Smooth muscle cell (in vitro differentiated cells): ENCODE measurements around the gene PDIA6. TPM values are rescaled to one million over a fixed set of nuclear protein-coding genes. Genes with fewer than 3 reads are reported as not detected.

Source experiments
- DNase-seq: peaks from one replicate; lab custom pipeline; 2025; ENCODE audit not compliant: unreplicated experiment; lab: John Stamatoyannopoulos, UW
- H2AFZ ChIP-seq: fragments of 200-600 bp; sonication (generic); 2 replicates; pipeline ENCODE4 v1.6.0; 2016; ENCODE audit warnings: antibody characterized with exemption, low read depth, mild to moderate bottlenecking
- H3F3A ChIP-seq: fragments of 200-600 bp; sonication (generic); 2 replicates; pipeline ENCODE4 v1.6.0; 2017; ENCODE audit warnings: antibody characterized with exemption, low read depth
- H3K27ac ChIP-seq: fragments of 200-600 bp; sonication (generic); 2 replicates; pipeline ENCODE4 v1.5.1; 2016; ENCODE audit warnings: low read depth, mild to moderate bottlenecking
- H3K27me3 ChIP-seq: fragments of 200-600 bp; sonication (generic); 2 replicates; pipeline ENCODE4 v1.6.1; 2016; ENCODE audit warnings: low read depth, mild to moderate bottlenecking
- H3K36me3 ChIP-seq: fragments of 200-600 bp; sonication (generic); 2 replicates; pipeline ENCODE4 v1.5.1; 2016; ENCODE audit warnings: low read depth
- H3K4me1 ChIP-seq: fragments of 200-600 bp; sonication (generic); 2 replicates; pipeline ENCODE4 v1.5.1; 2016; ENCODE audit warnings: low read depth
- H3K4me2 ChIP-seq: fragments of 200-600 bp; sonication (generic); 2 replicates; pipeline ENCODE4 v1.6.0; 2016; ENCODE audit warnings: mild to moderate bottlenecking
- H3K4me3 ChIP-seq: fragments of 200-600 bp; sonication (generic); 2 replicates; pipeline ENCODE4 v1.5.1; 2016; ENCODE audit warnings: mild to moderate bottlenecking
- H3K79me2 ChIP-seq: fragments of 200-600 bp; sonication (generic); 2 replicates; pipeline ENCODE4 v1.6.0; 2016; ENCODE audit warnings: low read depth, mild to moderate bottlenecking
- H3K9ac ChIP-seq: fragments of 200-600 bp; sonication (generic); 2 replicates; pipeline ENCODE4 v1.6.0; 2016; ENCODE audit warnings: low read depth
- H3K9me3 ChIP-seq: fragments of 200-600 bp; sonication (generic); replicated peaks from 2 replicates; pipeline ENCODE4 v1.5.1; 2016; ENCODE audit warnings: low read depth
- H4K20me1 ChIP-seq: fragments of 200-600 bp; sonication (generic); 2 replicates; pipeline ENCODE4 v1.6.0; 2016; ENCODE audit warnings: low read depth
- WGBS: methylation state at CpG from one replicate; pipeline ENCODE4 v1.1.7; 2016; ENCODE audit warnings: low lambda C conversion rate; 5-methylcytosine and 5-hydroxymethylcytosine counted together
- polyA plus RNA-seq: library from polyadenylated mRNA; unstranded; fragments of >200 nt; fragmentation: Nextera tagmentation; extraction: Ambion mirVana; gene quantifications from 2 replicates; pipeline ENCODE4 v1.2.1, GENCODE V29; 2016
- total RNA-seq: library from RNA; depleted of rRNA; stranded (reverse); fragments of >200 nt; gene quantifications from 2 replicates; pipeline ENCODE4 v1.2.3, GENCODE V29; 2014
- TF ChIP-seq, protein P1 (sequence below): fragments of 200-600 bp; sonication (generic); IDR thresholded peaks from 2 replicates; pipeline ENCODE4 v1.5.1; 2017; ENCODE audit warnings: borderline replicate concordance, mild to moderate bottlenecking, antibody characterized with exemption; ENCODE audit not compliant: insufficient read depth, poor library complexity, severe bottlenecking

PDIA6 gene
- total and polyA plus RNA-seq, 2 experiments from 2014 or later: 360 to 671 TPM

DNA sequence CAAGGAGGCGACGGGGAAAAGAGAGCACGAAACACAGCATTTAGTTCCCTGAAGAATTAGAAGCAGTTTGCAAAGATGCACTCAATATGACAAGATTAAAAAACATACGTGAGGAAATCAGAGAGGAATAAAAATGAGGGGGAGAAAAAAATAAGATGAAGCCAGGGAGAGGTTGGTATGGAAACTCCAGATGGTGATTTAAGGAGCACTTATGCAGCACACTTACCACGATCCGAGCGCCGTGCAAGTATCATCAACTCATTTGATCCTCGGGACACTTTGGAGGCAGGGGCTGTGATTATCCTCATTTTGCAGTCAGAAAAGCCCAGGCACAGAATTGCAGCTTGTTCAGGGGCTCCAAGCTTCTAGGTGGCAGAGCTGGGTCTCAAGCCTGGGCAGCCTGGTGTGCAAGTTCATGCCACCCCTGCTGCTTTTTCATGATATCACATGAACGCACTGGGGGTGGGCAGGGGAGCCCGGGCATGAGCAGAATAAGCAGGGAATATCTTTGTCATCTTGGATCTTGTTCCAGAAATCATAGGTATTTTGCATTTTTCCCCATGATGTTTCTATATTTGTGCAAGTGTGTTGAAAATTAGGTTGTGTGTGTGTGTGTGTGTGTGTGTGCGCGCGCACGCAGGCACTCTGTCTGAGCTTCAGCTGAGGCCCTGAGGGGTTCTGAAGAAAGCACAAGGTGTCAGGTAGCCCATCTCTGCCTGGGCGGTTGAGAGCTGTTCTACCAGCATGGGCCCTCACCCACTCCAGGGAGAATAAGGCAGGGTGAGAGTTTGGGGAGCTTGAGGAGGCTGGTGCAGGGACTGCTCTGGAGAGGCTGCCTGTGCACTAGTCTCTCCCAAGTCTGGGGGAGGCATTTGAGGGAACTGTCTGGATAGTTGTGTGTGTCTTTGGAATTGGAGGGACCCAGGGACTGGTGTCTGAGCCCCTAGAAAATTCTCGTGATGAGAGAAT is 25.0 kb upstream of the PDIA6 start:
- Histone ChIP-seq H4K20me1 (no peaks in the 10 kb centered on the region), H3K9ac (no peak overlapping the region), H3K4me1 (no peaks in the 10 kb centered on the region), H3K27me3 (peaks cover 5% of the 10 kb centered on the region), H3K9me3 (no peaks in the 10 kb centered on the region), H3F3A (no peaks in the 10 kb centered on the region), H3K79me2 (no peaks in the 10 kb centered on the region), H3K4me3 (no peak overlapping the region), H3K4me2 (no peak overlapping the region), H3K27ac (no peak overlapping the region), H3K36me3 (no peaks in the 10 kb centered on the region), H2AFZ (no peak overlapping the region)
- TF ChIP-seq, protein P1, sequence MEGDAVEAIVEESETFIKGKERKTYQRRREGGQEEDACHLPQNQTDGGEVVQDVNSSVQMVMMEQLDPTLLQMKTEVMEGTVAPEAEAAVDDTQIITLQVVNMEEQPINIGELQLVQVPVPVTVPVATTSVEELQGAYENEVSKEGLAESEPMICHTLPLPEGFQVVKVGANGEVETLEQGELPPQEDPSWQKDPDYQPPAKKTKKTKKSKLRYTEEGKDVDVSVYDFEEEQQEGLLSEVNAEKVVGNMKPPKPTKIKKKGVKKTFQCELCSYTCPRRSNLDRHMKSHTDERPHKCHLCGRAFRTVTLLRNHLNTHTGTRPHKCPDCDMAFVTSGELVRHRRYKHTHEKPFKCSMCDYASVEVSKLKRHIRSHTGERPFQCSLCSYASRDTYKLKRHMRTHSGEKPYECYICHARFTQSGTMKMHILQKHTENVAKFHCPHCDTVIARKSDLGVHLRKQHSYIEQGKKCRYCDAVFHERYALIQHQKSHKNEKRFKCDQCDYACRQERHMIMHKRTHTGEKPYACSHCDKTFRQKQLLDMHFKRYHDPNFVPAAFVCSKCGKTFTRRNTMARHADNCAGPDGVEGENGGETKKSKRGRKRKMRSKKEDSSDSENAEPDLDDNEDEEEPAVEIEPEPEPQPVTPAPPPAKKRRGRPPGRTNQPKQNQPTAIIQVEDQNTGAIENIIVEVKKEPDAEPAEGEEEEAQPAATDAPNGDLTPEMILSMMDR: no peak
- no peak for DNase-seq
- WGBS: 68% methylated on average over 17 of the region's 17 CpGs

DNA sequence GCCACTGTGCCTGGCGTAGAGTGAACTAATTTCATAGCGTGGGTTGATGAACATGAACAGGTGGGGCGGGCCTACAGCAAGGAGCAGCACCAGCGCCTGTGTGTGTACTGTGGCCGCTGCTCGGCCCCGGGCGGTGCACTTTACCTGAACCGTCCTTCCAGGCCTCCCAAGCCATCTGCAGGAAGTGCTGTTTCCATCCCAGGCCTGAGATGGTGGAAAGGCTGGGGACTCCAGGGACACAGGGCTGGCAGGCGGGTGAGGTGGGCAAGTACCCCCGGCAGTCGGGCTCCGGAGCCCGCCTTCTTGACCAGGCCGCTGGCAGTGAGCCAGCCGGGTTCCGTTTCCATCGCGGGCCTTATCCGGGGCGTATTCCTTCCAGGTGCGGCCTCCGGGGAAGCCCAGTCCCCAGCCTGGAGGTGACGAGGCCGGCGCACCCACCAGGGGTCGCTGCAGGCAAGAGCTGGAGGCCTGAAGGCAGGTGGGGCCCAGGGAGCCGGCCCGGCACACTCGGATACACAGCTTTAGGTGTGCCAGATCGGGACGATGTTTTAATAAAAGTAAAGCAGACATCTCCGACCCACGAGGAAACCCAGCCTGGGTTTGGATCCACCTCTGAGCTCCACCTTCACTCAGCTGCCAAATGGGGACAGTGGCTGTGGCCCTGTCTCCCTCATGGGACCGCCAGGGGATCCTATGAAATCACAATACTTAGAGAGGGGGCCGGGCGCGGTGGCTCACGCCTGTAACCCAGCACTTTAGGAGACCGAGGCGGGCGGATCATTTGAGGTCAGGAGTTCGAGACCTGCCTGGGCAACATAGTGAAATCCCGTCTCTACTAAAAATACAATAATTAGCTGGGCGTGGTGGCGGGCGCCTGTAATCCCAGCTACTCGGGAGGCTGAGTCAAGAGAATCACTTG is 22.7 kb upstream of the PDIA6 start:
- H4K20me1 ChIP-seq: no peaks in the 10 kb centered on the region
- peaks cover 5% of the 10 kb centered on the region for H3K27me3 ChIP-seq
- H3F3A ChIP-seq: no peaks in the 10 kb centered on the region
- no peak overlapping the region for H3K4me2 ChIP-seq
- no peaks in the 10 kb centered on the region for H3K79me2 ChIP-seq
- DNase-seq: peak; percentile 26
- no peak overlapping the region for H3K27ac ChIP-seq
- H3K9ac ChIP-seq: no peak overlapping the region
- no peak overlapping the region for H3K4me3 ChIP-seq
- 46% methylated on average over 47 of the region's 48 CpGs for WGBS
- H2AFZ ChIP-seq: no peak overlapping the region
- no peaks in the 10 kb centered on the region for H3K36me3 ChIP-seq
- TF ChIP-seq, protein P1: peak; percentile 88
- no peaks in the 10 kb centered on the region for H3K4me1 ChIP-seq
- no peaks in the 10 kb centered on the region for H3K9me3 ChIP-seq

DNA sequence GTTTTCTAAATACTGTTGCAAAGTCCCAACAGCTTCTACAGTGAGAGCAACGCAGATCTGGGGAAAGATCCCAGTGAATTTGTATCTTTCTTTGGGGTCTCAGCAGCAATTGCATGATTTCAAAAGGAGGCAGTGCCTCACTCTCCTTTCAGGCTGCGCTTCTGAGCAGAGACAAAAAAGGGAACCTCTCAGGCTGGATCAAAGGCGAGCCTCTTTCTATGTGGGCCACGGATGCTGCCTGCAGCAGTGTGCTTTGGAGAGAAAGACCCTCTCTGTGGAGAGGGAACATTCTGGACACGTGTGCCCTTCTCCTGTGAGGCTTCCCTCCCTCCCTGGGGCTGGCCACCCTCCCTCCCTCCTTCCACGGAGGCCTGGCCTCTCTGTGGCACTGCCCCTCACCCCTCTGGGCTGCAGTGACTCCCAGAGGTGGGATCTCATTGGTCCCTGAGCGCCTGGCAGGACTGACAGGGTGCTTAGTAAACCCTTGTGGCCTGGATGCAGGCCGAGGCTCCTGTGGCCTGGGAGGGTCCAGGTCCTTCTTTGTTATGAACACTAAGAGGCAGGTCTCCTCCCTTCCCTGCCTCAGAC is 21.6 kb upstream of the PDIA6 start:
- Histone ChIP-seq H3K4me2 (no peak overlapping the region), H3K36me3 (no peaks in the 10 kb centered on the region), H3K79me2 (no peaks in the 10 kb centered on the region), H2AFZ (no peak overlapping the region), H3K27me3 (peaks cover 7% of the 10 kb centered on the region), H4K20me1 (no peaks in the 10 kb centered on the region), H3F3A (no peaks in the 10 kb centered on the region), H3K9ac (no peak overlapping the region), H3K27ac (no peak overlapping the region), H3K4me3 (no peak overlapping the region), H3K4me1 (no peaks in the 10 kb centered on the region), H3K9me3 (no peaks in the 10 kb centered on the region)
- 87% methylated on average over 8 of the region's 8 CpGs for WGBS
- DNase-seq: no peak
- TF ChIP-seq, protein P1: no peak
